ENCODE measurements around the gene RNF26. TPM values are rescaled to one million over a fixed set of nuclear protein-coding genes. Genes with fewer than 3 reads are reported as not detected.

RNF26 gene
- total and polyA plus RNA-seq, 2 of the 4 experiments (the other 2 are of a cell fraction) = 3.4 to 36.7 TPM

DNA sequence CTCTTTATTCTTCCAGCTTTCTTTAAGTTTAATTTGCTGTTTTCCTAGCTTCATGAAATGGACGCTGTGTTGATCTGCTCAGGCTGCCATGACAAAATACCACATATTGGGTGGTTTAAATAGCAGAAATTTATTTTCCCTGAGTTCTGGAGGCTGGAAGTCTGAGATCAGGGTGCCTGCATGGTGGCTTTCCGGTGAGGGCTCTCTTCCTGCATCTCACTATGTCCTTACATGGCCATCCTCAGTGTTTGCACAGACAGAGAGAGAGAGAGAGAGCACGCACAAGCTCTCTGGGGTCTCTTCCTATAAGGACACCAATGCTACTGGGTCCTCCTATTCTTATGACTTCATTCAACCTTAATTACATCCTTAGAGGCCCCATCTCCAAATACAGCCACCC is 46.1 kb upstream of the RNF26 start:
- Histone ChIP-seq H3K36me3 (ENCODE audit: control insufficient read depth, insufficient read depth, low read length) (peaks cover 43% of the 10 kb centered on the region), H2BK20ac (ENCODE audit: low read depth, low read length) (no peak overlapping the region), H2BK15ac (ENCODE audit: low read depth, low read length) (no peak overlapping the region), H3K9me1 (ENCODE audit: insufficient read depth, low read length) (no peaks in the 10 kb centered on the region), H3K27ac (ENCODE audit: insufficient read depth, low read length) (no peak overlapping the region), H3K27me3 (ENCODE audit: control insufficient read depth, insufficient read depth, low read length) (no peaks in the 10 kb centered on the region), H2AFZ (replicated peaks; ENCODE audit: low read length, poor library complexity) (no peak overlapping the region), H4K91ac (ENCODE audit: insufficient read depth, low read depth, low read length) (no peak overlapping the region), H2BK5ac (ENCODE audit: low read depth, low read length, poor library complexity, severe bottlenecking) (no peak overlapping the region), H3K4ac (ENCODE audit: low read depth, low read length) (no peak overlapping the region), H4K20me1 (ENCODE audit: insufficient read depth, low read length) (no peaks in the 10 kb centered on the region), H3K18ac (ENCODE audit: low read depth, low read length) (no peak overlapping the region), H4K8ac (ENCODE audit: low read depth in 2 of 2, low read length in 2 of 2) (no peak overlapping the region), H2BK120ac (ENCODE audit: low read depth, low read length) (no peak overlapping the region), H3K9ac (ENCODE audit: low read depth, low read length) (no peak overlapping the region), H2AK5ac (ENCODE audit: low read depth, low read length) (no peak overlapping the region), H3K79me1 (ENCODE audit: low read depth in 1 of 2, low read length in 2 of 2) (peaks cover 23 to 29% of the 10 kb centered on the region in 2 experiments; a peak in 3 of 4 replicates), H3K56ac (ENCODE audit: extremely low read depth, insufficient read depth, low read length) (no peak overlapping the region), H3K4me3 (ENCODE audit: insufficient read depth, low read depth, low read length) (no peak overlapping the region), H4K5ac (ENCODE audit: low read depth, low read length) (no peak overlapping the region), H3K9me3 (ENCODE audit: control insufficient read depth, insufficient read depth, low read length) (peaks cover 9% of the 10 kb centered on the region), H3K14ac (replicated peaks; ENCODE audit: low read depth, low read length) (no peak overlapping the region), H3K4me1 (ENCODE audit: control insufficient read depth, insufficient read depth, low read length) (no peaks in the 10 kb centered on the region), H3K4me2 (ENCODE audit: low read depth, low read length) (no peak overlapping the region), H3K23ac (ENCODE audit: low read depth, low read length) (no peak overlapping the region), H2AK9ac (replicated peaks; ENCODE audit: low read depth, low read length, poor library complexity) (no peak overlapping the region)
- BruUV-seq (replicated peaks) = no TSS peak
- in situ Hi-C loops (cut with MboI; ENCODE audit: low sequenced_read_pairs) = no loop called here
- intact Hi-C loops (cut with micrococcal nuclease) = no loop called here
- ATAC-seq (ENCODE audit: low read depth) (no peak), DNase-seq (no peak)
- dilution Hi-C loops (cut with HindIII; ENCODE audit: low sequenced_read_pairs, unreplicated experiment) = no loop called here
- WGBS, 2 experiments (ENCODE audit: extremely low coverage in 2 of 2, insufficient read length in 1 of 2) = no CpG with 5 or more reads among the region's 3 CpGs
- POLR2A ChIA-PET (ENCODE audit: unreplicated experiment) = no interaction called here
- CTCF ChIA-PET = no interaction called here
- TF ChIP-seq USF2 (IDR thresholded peaks at IDR 0.05; ENCODE audit: low read depth, low read length) = no peak
- no peak for TF ChIP-seq MAFK (IDR thresholded peaks at IDR 0.05; ENCODE audit: low read depth, low read length)
- TF ChIP-seq RAD21 (IDR thresholded peaks at IDR 0.05; ENCODE audit: low read length) = no peak
- TF ChIP-seq ELK1 (IDR thresholded peaks at IDR 0.05; ENCODE audit: borderline replicate concordance, low read depth, low read length) = no peak
- TF ChIP-seq CEBPB (IDR thresholded peaks at IDR 0.05; ENCODE audit: low read depth, low read length) = no peak
- no peak for TF ChIP-seq SMC3 (IDR thresholded peaks at IDR 0.05; ENCODE audit: low read depth, low read length)
- no peak for TF ChIP-seq MAZ (IDR thresholded peaks at IDR 0.05; ENCODE audit: borderline replicate concordance, low read depth, low read length)
- no peak for TF ChIP-seq MXI1 (IDR thresholded peaks at IDR 0.05; ENCODE audit: borderline replicate concordance, low read depth, low read length)
- no peak for TF ChIP-seq CHD1 (IDR thresholded peaks at IDR 0.05; ENCODE audit: low read depth, low read length)
- no peak for TF ChIP-seq POLR2A (IDR thresholded peaks at IDR 0.05; ENCODE audit: low read depth, low read length)
- no peak for TF ChIP-seq FOS (IDR thresholded peaks at IDR 0.05; ENCODE audit: low read depth, low read length)
- TF ChIP-seq NFE2L2 (IDR thresholded peaks at IDR 0.05; ENCODE audit: low read depth, low read length) = no peak
- TF ChIP-seq RFX5 (IDR thresholded peaks at IDR 0.05; ENCODE audit: low read depth, low read length) = no peak

Data from IMR-90 (cell line).